ENCODE results near the gene TAF11L14.
"Not testable (repeated sequence)": the region's sequence is repeated elsewhere in the genome, so short reads cannot be mapped to it uniquely, and the experiment has no call there.

The TAF11L14 gene

DNA sequence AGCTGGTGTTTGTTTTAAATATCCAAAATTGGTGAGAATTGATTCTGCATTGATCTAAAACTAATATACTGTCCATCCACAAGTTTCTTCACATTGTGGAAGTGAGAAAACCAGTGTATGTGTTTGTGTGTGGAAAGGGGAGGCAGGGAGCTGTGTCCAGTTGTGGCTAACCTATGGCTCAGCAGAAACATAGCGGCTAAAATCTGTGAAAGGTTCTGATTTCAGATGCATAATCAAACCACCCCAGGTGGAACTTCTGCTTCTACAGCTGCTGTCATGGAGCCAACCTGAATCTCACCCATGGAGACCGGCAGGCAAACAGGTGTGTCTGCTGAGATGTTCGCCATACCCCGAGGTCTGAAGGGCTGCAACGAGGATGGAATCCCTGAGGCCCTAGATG is at the start of gene TAF11L14:
TAF11L14 (plus strand) TSS at position 301 of the 400 bp plus-strand sequence.
- DNase-seq: no peak

DNA sequence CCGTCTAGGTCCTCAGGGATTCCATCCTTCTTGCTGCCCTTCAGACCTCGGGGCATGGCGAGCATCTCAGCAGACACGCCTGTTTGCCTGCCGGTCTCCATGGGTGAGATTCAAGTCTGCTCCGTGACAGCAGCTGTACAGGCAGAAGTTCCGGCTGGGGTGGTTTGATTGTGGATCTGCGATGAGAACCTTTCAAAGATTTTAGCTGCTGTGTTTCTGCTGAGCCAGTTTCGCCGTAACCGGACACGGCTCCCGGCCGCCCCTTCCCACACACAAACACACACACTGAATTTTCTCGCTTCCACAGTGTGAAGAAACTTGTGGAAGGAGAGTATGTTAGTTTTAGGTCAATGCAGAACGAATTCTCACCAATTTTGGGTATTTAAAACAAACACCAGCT is 48.6 kb upstream of the TAF11L14 start, which contains the start of gene TAF11L7:
TAF11L7 (minus strand) TSS at position 101 of the 400 bp plus-strand sequence.
- not testable (repeated sequence) for DNase-seq

DNA sequence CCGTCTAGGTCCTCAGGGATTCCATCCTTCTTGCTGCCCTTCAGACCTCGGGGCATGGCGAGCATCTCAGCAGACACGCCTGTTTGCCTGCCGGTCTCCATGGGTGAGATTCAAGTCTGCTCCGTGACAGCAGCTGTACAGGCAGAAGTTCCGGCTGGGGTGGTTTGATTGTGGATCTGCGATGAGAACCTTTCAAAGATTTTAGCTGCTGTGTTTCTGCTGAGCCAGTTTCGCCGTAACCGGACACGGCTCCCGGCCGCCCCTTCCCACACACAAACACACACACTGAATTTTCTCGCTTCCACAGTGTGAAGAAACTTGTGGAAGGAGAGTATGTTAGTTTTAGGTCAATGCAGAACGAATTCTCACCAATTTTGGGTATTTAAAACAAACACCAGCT is 43.4 kb upstream of the TAF11L14 start, which contains the start of gene TAF11L8:
TAF11L8 (minus strand) TSS at position 101 of the 400 bp plus-strand sequence.
- not testable (repeated sequence) for DNase-seq

DNA sequence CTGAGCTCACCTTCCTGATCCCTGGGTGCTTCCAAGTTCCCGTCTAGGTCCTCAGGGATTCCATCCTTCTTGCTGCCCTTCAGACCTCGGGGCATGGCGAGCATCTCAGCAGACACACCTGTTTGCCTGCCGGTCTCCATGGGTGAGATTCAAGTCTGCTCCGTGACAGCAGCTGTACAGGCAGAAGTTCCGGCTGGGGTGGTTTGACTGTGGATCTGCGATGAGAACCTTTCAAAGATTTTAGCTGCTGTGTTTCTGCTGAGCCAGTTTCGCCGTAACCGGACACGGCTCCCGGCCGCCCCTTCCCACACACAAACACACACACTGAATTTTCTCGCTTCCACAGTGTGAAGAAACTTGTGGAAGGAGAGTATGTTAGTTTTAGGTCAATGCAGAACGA is 40.0 kb upstream of the TAF11L14 start, which contains the start of gene TAF11L9:
TAF11L9 (minus strand) TSS at position 140 of the 400 bp plus-strand sequence.
- not testable (repeated sequence) for DNase-seq

DNA sequence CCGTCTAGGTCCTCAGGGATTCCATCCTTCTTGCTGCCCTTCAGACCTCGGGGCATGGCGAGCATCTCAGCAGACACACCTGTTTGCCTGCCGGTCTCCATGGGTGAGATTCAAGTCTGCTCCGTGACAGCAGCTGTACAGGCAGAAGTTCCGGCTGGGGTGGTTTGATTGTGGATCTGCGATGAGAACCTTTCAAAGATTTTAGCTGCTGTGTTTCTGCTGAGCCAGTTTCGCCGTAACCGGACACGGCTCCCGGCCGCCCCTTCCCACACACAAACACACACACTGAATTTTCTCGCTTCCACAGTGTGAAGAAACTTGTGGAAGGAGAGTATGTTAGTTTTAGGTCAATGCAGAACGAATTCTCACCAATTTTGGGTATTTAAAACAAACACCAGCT is 36.5 kb upstream of the TAF11L14 start, which contains the start of gene TAF11L10:
TAF11L10 (minus strand) TSS at position 101 of the 400 bp plus-strand sequence.
- not testable (repeated sequence) for DNase-seq

DNA sequence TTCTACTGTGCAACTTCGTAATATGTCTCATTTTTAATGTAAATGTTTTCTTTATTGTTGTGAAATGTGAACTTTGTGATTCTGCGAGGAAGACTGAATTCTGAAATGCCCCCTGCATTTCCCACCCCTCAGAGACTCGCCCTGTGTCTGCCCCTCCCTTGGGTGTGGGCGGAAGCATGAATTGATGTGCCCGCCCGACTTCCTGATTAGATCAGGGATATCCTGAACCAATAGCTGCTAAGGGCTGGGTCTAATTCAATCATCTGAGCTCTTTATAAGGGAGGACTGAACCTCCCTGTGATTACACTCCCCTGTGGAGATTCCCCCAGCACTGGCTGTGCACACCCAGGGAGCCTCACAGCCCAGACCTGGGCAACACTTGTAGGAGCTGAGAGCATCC is 30.4 kb upstream of the TAF11L14 start, which contains the start of gene TAF11L11:
TAF11L11 (plus strand) TSS at position 304 of the 400 bp plus-strand sequence.
- not testable (repeated sequence) for DNase-seq

DNA sequence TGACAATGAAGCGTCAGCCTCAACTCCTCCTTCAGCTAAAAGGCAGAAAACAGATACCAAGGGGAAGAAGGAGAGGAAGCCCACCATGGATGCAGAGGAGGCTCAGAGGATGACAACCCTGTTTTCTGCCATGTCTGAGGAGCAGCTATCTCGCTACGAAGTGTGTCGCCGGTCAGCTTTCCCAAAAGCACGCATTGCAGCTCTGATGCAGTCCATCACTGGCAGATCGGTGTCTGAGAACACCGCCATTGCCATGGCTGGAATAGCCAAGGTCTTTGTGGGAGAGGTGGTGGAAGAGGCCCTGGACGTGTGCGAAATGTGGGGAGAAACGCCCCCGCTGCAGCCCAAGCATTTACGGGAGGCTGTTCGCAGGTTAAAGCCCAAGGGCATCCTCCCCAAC is 29.3 kb upstream of the TAF11L14 start:
- no peak for DNase-seq

DNA sequence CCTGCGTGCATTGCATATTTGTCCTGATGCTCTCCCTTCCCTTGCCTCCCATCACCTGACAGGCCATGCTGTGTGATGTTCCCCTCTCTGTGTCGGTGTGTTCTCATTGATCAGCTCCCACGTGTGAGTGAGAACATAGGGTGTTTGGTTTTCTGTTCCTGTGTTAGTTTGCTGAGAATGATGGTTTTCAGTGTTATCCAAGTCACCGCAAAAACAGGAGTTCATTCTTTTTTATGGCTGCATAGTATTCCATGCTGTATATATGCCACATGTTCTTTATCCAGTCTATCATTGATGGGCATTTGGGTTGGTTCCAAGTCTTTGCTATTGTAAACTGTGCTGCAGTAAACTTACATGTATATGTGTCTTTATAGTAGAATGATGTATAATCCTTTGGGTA is 26.8 kb upstream of the TAF11L14 start:
- not testable (repeated sequence) for DNase-seq

DNA sequence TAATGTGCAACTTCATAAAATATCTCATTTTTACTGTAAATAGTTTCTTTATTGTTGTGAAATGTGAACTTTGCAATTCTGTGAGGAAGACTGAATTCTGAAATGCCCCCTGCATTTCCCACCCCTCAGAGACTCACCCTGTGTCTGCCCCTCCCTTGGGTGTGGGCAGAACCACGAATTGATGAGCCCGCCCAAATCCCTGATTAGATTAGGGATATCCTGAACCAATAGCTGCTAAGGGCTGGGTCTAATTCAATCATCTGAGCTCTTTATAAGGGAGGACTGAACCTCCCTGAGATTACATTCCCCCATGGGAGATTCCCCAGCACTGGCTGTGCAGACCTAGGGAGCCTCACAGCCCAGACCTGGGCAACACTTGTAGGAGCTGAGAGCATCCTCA is 24.2 kb upstream of the TAF11L14 start, which contains the start of gene TAF11L12:
TAF11L12 (plus strand) TSS at position 301 of the 400 bp plus-strand sequence.
- not testable (repeated sequence) for DNase-seq

DNA sequence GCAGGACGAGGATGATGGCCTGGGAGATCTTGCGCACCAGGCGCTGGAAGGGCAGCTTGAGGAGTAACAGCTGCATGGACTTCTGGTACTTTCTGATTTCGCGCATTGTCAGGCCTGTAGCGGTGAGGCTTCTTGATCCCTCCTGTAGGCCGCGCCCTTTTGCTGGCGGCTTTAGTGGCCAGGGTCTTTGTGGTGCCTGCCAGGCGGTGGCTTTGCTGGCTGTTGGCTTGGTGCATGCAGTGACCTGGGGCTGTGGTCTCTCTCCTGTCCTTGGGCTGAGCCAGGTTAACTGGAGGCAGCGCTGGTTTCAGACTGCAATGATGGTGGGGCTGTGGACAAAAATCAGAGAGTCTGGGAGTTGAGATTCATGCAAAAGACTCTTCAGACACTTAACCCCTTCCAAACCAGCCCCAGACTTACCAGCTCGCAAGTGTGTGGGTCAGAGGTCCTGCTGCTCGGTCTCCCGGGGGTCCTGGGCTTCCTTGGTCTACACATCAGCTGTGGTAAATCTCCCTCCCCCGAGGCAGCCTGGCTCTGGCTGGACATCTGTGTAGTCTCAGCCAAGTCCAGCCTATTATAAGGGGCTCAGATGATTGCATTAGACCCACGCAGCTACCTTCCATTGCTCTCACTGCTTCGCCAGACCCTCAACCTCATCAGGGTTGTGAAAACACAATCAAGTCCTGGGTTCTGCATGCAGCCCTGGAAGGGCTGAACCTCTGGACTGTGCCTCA is 19.2 kb upstream of the TAF11L14 start:
- DNase-seq: no peak

DNA sequence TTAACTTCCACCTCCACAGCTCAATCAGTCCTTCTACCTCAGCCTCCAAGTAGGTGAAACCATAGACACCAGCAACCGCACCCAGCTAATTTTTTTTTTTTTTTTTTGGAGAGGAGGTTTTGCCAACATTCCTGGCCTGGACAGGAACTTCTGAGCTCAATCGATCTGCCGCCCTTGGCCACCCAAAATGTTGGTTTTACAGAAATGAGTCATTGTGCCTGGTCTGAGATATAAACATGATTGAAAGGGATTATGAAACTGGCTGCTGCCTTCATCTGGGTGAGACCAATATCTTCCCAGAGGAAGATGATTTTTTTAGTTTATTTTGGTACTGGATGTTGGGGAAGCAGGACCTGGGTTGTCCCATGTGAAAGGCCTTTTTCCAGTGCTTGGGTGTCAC is 14.9 kb upstream of the TAF11L14 start:
- no peak for DNase-seq

DNA sequence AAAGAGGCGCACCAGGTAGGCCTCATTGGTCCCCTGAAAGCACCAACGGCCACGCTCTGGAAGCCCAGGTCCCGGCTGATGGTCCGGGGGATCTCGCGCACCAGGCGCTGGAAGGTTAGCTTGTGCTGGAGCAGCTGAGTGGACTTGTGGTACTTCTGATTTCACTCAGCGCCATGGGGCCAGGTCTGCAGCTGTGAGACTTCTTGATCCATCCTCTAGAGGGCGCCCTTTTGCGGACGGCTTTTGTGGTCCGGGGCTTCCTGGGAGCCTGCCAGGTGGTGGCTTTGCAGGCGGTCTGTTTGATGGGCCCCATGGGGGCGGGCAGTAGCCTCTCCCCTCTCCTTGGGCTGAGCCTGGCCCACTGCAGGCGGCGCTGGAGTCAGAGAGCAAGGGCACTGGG is 13.6 kb upstream of the TAF11L14 start:
- no peak for DNase-seq

DNA sequence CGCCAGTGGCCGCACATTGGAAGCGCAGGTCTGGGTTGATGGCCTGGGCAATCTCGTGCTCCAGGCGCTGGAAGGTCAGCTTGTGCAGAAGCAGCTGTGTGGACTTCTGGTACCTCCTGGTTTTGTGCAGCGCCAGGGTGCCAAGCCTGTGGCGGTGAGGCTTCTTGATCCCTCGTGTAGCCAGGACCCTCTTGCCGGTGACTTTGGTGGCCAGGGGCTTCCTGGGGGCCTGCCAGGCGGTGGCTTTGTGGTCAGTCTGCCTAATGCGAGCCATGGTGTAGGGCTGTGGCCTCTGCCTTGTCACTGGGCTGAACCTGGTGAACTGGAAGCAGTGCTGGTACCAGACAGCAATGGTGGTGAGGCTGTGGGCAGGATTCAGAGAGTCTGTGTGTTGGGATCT is 8.6 kb upstream of the TAF11L14 start:
- DNase-seq: no peak

DNA sequence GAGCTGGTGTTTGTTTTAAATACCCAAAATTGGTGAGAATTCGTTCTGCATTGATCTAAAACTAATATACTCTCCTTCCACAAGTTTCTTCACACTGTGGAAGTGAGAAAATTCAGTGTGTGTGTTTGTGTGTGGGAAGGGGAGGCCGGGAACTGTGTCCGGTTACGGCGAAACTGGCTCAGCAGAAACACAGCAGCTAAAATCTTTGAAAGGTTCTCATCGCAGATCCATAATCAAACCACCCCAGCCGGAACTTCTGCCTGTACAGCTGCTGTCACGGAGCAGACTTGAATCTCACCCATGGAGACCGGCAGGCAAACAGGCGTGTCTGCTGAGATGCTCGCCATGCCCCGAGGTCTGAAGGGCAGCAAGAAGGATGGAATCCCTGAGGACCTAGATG is 2.5 kb upstream of the TAF11L14 start, which contains the start of gene TAF11L13:
TAF11L13 (plus strand) TSS at position 301 of the 400 bp plus-strand sequence.
- not testable (repeated sequence) for DNase-seq

DNA sequence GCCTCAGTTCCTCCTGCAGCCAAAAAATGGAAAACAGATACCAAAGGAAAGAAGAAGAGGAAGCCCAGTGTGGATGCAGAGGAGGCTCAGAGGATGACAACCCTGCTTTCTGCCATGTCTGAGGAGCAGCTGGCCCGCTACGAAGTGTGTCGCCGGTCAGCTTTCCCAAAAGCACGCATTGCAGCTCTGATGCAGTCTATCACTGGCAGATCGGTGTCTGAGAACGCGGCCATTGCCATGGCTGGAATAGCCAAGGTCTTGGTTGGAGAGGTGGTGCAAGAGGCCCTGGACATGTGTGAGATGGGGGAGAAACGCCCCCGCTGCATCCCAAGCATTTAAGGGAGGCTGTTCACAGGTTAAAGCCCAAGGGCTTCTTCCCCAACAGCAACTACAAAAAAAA is 15.0 kb downstream of the TAF11L14 start:
- DNase-seq: not testable (repeated sequence)

DNA sequence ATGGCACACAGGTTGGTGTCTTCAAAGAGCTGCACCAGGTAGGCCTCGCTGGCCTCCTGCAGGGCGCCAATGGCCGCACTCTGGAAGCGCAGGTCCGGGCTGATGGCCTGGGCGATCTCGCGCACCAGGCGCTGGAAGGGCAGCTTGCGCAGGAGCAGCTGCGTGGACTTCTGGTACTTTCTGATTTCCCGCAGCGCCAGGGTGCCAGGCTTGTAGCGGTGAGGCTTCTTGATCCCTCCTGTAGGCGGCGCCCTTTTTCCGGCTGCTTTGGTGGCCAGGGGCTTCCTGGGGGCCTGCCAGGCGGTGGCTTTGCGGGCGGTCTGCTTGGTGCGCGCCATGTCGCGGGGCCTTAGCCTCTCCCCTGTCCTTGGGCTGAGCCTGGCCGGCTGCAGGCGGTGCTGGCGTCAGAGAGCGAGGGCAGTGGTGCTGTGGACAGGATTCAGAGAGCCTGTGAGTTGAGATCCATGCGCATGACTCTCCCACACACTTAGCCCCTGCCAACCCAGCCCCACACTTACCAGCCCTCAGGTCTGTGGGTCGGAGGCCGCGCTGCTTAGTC is 21.0 kb downstream of the TAF11L14 start:
- not testable (repeated sequence) for DNase-seq

DNA sequence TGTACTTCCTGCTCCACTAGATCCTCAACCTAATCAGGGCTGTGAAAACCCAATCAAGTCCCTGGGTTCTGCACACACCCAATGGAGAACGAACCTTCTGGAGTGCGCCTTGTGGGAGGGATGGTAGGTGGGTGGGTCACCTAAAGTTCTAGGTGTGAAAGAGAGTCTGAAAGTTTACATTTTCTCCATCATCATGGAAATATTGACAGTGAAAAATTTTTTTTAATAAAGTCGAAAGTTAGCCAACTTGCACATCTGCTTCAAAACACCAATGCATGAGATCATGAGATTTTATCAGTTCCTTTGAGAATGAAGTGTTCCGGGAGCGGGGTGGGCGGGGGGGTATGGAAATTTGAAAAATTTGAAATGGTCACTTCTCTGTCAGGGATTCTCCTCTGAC is 21.7 kb downstream of the TAF11L14 start:
- DNase-seq: no peak

DNA sequence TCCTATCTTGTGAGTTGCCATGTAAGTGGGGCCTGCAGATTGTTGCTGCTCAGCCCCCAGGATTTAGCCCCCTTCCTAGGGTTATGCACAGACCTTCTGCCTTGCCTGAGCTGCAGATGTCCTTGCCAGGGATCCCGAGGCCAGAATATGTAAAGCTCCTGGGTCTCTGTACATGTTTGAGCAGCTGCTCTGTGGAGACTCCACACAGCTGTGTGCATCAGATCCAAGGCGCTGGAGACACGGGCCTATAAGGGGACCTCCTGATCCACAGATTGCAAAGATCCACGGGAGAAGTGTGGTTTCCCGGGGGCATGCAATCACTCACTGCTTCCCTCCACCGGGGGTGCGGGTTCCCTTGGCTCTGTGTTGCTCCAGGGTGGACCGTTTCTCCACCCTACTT is 28.9 kb downstream of the TAF11L14 start:
- no peak for DNase-seq

DNA sequence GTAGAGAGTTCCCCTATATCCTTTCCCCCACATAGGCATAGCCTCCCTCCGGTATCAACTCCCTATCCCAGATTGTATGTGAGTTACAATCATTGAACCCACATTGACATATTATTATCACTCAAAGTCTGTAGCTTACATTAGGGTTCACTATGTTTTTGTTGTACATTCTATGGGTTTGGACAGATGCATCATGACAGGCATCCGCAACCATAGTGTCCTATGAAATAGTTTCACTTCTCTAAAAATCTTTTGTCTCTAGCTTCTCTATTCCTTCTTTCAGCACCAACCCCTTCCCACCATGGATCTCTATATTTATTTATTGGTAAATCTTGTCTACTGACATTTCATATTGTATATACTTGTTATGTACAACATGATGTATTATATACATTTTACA is 31.6 kb downstream of the TAF11L14 start:
- DNase-seq: no peak

DNA sequence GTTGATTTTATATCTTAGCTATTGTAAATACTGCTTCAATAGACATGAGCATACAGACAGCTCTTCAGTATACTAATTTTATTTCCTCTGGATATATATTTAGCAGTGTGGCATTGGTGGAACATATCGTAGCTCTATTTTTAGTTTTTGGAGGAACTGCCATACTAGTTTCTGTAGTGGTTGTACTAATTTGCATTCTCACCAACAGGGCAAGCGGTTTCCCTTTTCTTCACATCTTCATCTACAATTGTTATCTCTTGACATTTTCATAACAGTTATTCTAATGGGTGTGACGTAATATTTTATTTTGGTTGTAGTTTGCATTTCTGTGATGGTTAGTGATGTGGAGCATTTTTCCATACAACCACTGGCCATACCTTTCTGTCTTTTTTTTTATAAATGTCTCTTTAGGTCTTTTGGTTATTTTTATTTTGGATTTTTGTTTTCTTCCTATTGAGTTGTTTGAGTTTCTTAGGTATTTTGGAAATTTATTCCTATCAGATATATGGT is 32.5 kb downstream of the TAF11L14 start:
- DNase-seq: no peak

DNA sequence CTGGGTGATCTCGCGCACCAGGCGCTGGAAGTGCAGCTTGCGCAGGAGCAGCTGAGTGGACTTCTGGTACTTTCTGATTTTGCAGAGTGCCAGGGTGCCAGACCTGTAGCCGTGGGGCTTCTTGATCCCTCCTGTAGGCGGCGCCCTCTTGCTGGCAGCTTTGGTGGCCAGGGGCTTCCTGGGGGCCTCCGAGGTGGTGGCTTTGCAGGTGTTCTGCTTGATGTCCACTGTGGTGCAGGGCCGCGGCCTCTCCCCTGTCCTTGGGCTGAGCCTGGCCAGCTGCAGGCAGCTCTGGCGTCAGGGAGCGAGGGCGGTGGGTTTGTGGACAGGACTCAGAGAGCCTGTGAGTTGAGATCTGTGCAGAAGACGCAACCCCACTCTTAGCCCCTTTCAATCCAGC is 36.1 kb downstream of the TAF11L14 start:
- no peak for DNase-seq

DNA sequence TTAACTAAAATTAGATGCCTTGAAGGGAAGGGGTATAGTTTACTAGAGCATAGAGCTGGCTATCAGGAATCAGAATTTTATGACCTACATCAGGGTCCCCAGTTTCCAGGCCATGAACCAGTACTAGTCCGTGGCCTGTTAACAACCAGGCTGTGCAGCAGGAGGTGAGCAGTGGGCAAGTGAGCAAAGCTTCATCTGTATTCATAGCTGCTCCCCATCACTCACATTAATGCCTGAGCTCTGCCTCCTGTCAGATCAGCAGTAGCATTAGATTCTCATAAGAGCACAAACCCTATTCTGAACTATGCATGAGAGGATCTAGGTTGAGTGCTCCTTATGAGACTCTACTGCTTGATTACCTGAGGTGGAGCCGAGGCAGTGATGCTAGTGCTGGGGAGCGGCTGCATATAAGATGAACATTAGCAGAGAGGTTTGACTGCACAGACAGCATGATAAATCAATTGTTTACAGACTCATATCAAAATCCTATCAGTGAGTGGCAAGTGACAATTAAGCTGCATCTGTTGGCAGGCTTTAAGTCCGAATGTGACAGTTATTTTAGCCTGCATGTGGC is 44.6 kb downstream of the TAF11L14 start:
- no peak for DNase-seq

DNA sequence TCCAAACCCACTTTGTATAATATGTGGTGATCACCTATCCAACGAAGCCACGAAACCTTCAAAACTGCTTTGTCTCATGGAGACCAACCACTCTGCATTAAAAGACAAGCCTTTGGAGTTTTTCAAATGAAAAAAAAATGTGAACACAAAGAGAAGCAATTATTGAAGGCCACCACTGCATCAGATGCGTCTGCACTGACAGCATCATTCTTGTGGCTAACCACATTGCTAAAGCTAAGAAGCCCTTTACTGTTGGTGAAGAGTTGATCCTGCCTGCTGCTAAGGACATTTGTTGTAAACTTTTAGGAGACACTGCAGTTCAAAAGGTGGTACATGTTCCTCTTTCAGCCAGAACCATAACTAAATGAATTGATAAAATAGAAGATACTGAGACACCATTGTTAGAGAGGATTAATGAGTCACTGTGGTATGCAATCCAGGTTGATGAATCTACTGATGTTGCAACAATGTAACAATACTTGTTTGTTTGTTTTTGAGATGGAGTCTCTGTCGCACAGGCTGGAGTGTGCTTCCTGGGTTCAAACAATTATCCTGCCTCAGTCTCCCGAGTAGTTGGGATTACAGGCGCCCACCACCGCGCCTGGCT is 45.4 kb downstream of the TAF11L14 start:
- no peak for DNase-seq
